GM10266 (cell line): Measurements from ENCODE around the gene TMEM168.
"Not testable (repeated sequence)": the region's sequence is repeated elsewhere in the genome, so short reads cannot be mapped to it uniquely, and the experiment has no call there.

Experiments
- DNase-seq: peaks from one replicate; pipeline ENCODE4 v3.0.0; 2012; ENCODE audit errors: extremely low spot score
- CTCF ChIP-seq: IDR thresholded peaks from 2 replicates; pipeline ENCODE4 v1.5.1; 2012; ENCODE audit warnings: mild to moderate bottlenecking, low read depth; ENCODE audit not compliant: control insufficient read depth, insufficient read depth; ENCODE audit errors: missing control alignments

The TMEM168 gene

DNA sequence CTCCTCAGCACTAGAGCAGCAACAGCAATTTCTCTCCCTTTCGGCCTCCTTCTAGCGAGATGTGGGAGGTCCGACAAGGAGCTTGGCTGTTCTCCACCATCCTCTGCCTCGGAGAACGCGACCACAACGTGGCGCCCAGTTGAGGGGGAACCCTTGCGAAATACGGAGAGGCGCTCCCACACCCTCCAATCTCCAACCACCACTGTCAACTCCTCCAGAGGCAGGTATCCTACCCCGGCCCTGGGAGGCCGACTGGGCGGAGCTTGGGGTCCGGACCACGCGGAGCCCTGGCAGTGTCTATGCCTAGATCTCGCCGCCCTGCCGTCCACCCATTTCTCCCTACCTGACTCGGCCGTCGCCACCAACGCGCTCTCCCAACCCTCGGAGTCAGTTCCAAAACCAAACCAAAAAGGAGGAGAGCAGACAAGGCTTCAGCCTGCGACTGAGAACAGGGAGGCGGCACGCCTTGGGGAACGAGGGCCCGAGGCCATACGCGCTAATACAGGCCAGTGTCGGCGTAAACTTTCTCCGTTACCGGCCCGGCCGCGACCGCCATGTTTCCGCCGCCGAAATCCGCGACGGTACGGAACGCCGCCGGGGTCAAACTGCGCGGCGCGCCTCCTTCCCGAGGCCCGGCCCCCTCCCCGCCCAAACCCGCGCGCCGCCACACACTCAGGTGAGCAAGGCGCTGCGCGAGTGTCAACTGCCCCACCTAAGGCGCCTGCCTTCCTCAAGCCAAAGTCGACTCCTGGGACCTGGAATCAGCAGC, at the start of gene TMEM168:
Gene TMEM168 (minus strand): TSS at position 577 of the 769 bp plus-strand sequence. CDS start 5,568 bp downstream, outside the sequence.
- no peak for TF ChIP-seq CTCF
- peak; percentile 79 for DNase-seq

- DNase-seq = not testable (repeated sequence)
Measured at GRCh38 chr7:112835928-112836327, 45.7 kb upstream of the TMEM168 start.

- DNase-seq = no peak
- TF ChIP-seq CTCF = no peak
Measured at GRCh38 chr7:112833082-112833481, 42.9 kb upstream of the TMEM168 start.

GRCh38 chr7:112830769-112831168, 40.6 kb upstream of the TMEM168 start:
- DNase-seq = no peak
- no peak for TF ChIP-seq CTCF

GRCh38 chr7:112828696-112829095, 38.5 kb upstream of the TMEM168 start:
- no peak for DNase-seq
- TF ChIP-seq CTCF = no peak

DNA sequence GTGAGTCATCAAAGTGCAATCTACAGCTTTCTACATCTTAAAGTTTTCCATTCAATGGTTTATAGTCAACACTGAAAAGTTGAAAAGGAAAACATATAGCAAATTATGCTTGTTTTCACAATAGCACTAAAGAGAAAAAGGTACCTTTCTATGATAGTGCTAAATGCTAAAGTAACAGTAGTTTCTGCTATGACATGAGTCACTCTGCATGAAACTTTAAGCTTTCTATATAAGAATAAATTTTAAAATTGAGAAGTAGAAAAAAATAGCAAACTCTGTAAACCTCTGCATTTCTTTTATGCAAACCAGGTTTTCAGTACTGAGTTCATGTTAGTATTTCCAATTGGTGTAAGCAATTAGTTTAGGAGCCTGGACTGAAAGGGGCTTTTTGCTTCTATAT, 31.2 kb upstream of the TMEM168 start:
- TF ChIP-seq CTCF = no peak
- DNase-seq = no peak

GRCh38 chr7:112819536-112819935, 29.3 kb upstream of the TMEM168 start:
- TF ChIP-seq CTCF = no peak
- no peak for DNase-seq

- DNase-seq = no peak
- no peak for TF ChIP-seq CTCF
Measured at GRCh38 chr7:112806156-112806555, 16.0 kb upstream of the TMEM168 start.
